ENCODE results near the gene LARP4.

- TF ChIP-seq CTCF (IDR thresholded peaks at IDR 0.05; ENCODE audit: low read depth, low read length, poor library complexity, severe bottlenecking) = no peak
- no peak for TF ChIP-seq EZH2phosphoT487 (IDR thresholded peaks at IDR 0.05; ENCODE audit: borderline replicate concordance, low read length)
Observed at GRCh38 chr12:50351120-50352043, 49.3 kb upstream of the LARP4 start.

Measured in DOHH2 (cell line).